Stimulated activated CD4-positive, alpha-beta T cell treated with anti-CD3 and anti-CD28 coated beads, Interleukin-12 subunit alpha, Interleukin-12 subunit beta, amount 100 ng/mL, for 24 hours (primary cell): ENCODE results near the gene RHOF.
"Not testable (repeated sequence)": the region's sequence is repeated elsewhere in the genome, so short reads cannot be mapped to it uniquely, and the experiment has no call there.

Experiments
- DNase-seq, 2 experiments: peaks; one replicate each; pipeline ENCODE4 v3.0.0-alpha.2; 2020; ENCODE audit warnings: low read depth in 2 of 2

Gene RHOF

GRCh38 chr12:121749267-121749666 lies 44.2 kb downstream of the RHOF start:
- no peak for DNase-seq

DNA sequence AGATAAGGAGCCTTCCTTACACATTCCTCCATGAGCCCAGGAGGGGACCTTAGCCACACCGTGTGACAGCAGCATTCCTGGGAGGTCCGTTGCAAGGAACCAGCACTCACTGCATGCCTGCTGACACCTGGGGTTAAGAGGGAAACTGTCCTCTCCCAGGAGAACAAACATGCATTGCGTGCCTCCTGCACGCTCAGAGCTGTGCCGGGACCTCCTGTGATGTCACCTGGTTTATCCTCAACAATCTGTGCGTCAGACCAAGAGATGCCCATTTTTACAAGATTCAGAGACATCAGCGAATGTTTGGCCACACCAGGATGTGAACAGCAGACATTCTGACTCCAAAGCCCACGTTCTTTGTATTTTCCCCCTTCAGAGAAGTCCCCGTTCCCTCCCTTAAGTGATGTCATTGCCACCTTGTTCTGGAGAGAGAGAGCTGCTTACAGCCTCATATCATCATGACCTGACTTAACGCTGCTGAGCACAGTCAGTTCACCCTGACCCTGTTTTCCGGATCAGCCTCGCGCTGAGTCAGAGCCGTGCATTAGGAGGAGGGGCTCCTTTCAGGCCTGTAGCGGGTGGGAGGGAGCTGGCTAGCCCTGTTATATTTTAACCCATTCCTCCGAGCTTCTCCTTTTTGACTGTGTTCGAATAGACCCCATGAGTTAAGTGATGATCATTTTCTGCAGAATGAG lies 44.8 kb downstream of the RHOF start:
- DNase-seq = no peak

DNA sequence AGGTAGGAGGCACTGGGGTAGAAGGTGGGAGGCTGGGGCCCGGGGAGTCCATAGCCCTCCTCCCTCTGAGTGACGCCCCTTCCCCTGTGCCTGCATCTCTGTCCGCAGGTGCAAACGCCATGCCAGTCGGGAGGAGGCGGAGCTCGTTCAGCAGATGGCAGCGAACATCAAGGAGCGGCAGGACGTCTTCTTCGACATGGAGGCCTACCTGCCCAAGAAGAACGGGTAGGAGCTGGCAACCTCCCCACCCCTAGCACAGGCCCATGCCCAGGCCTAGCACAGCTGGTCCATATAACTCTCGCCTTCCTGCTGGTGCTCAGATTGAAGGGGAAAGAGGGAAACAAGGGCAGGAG lies 45.3 kb downstream of the RHOF start:
- no peak for DNase-seq

DNA sequence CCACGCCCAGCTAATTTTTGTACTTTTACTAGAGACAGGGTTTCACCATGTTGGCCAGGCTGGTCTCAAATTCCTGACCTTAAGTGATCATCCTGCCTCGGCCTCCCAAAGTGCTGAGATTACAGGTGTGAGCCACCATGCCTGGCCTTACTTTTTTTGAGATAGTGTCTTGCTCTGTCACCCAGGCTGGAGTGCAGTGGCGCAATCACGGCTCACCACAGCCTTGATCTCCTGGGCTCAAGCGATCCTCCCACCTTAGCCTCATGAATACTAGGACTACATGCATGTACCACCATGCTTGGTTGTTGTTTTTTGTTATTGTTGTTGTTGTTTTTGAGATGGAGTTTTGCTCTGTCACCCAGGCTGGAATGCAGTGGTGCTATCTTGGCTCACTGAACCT lies 47.9 kb downstream of the RHOF start:
- not testable (repeated sequence) for DNase-seq

- DNase-seq = no peak
These were observed 51.7 kb downstream of the RHOF start for GRCh38 chr12:121741743-121742142.

GRCh38 chr12:121740847-121741246 lies 52.6 kb downstream of the RHOF start:
- DNase-seq = no peak

DNA sequence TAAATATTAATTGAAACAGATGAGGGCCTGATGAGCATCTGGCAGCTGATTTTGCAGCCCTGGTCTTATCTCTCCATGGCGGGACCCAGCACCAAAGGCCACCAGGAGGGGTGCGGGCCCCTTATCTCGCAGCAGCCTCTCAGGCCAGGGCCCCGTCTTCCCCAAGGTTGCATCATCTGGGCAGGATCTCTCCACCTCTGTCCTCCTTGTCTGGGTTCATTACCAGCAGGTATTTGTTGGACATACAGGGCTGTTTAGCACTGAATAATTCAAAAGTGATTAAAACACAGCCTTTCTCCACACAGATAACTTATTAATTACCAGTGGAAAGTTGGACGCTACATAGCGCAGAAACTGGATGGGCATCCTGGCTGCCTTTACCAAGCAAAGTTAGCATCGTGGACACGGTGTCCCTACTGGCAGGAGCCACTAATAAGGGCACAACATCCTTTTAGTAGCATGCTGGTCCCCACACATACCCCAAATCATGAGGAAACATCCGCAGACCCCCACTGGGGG lies 55.1 kb downstream of the RHOF start:
- no peak for DNase-seq

GRCh38 chr12:121733849-121734248 lies 59.6 kb downstream of the RHOF start:
- no peak for DNase-seq

DNA sequence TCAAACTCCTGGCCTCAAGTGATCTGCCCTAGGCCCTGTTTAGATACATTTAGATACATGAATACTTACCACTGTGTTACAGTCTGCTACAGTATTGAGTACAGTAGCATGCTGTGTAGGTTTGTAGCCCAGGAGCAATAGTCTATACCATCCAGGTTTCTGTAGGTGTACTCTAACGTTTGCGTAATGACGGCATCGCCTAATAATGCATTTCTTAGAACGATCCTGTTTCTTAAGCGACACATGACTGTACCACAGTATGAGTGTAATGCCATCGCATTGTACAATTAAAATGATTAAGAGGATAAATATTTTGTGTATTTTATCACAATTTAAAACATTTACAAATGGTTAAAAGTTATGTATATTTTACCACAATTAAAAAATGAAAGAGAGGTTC lies 62.0 kb downstream of the RHOF start:
- DNase-seq = no peak

DNA sequence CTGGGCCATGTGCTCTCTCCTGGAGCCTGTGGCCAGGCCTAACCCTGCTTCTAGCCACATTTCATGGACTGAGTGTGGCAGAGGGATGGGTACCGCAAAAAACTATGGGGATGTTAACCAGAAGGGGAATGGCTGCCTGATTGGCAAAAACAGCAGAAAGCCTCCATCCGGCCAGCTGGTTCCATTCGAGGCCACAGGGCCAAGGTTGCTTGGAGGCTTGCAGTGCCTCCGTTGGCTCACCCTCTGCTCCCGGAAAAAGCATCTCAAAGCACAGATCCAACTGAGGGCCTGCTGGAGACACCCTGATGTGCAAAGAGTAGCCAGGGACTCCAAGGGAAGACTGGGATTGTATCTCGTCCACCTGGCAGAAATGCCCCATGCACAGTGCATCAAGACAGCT lies 64.5 kb downstream of the RHOF start:
- no peak for DNase-seq
